ENCODE measurements around the gene UQCRQ.
A peak's percentile ranks its signal among the peaks of the same experiment; 100 is the strongest.

UQCRQ gene

GRCh38 chr5:132866342-132867045 lies at the start of gene UQCRQ, which contains the start of gene GDF9:
Gene UQCRQ, plus strand, starts transcription at chr5:132866642. Its CDS starts 240 bp downstream, at chr5:132866882.
Gene GDF9, minus strand, starts transcription at chr5:132866469. Its CDS starts 1,936 bp downstream, at chr5:132864533.
- peak; percentile 82 to 89 for DNase-seq (ENCODE audit: low read depth in 2 of 2)

- DNase-seq (ENCODE audit: low read depth in 2 of 2), result no peak
Measured at GRCh38 chr5:132817011-132817410, 49.4 kb upstream of the UQCRQ start.

- DNase-seq (ENCODE audit: low read depth in 2 of 2), result no peak
Measured at GRCh38 chr5:132819468-132819867, 47.0 kb upstream of the UQCRQ start.

GRCh38 chr5:132820162-132820754 lies 46.2 kb upstream of the UQCRQ start:
- DNase-seq (ENCODE audit: low read depth in 2 of 2), result peak; percentile 78 to 94

- no peak for DNase-seq (ENCODE audit: low read depth in 2 of 2)
Measured at GRCh38 chr5:132821350-132821749, 45.1 kb upstream of the UQCRQ start.

GRCh38 chr5:132821791-132822190 lies 44.7 kb upstream of the UQCRQ start:
- no peak for DNase-seq (ENCODE audit: low read depth in 2 of 2)

- DNase-seq (ENCODE audit: low read depth in 2 of 2), result no peak
Measured at GRCh38 chr5:132822650-132823480, 43.6 kb upstream of the UQCRQ start.

- no peak for DNase-seq (ENCODE audit: low read depth in 2 of 2)
Measured at GRCh38 chr5:132823481-132824050, 42.9 kb upstream of the UQCRQ start.

- DNase-seq (ENCODE audit: low read depth in 2 of 2), result no peak
Measured at GRCh38 chr5:132824426-132824825, 42.0 kb upstream of the UQCRQ start.

- DNase-seq (ENCODE audit: low read depth in 2 of 2), result no peak
Measured at GRCh38 chr5:132825033-132825833, 41.2 kb upstream of the UQCRQ start.

- DNase-seq (ENCODE audit: low read depth in 2 of 2), result no peak
Measured at GRCh38 chr5:132825834-132826391, 40.5 kb upstream of the UQCRQ start.

- no peak for DNase-seq (ENCODE audit: low read depth in 2 of 2)
Measured at GRCh38 chr5:132826424-132827082, 39.9 kb upstream of the UQCRQ start.

- DNase-seq (ENCODE audit: low read depth in 2 of 2), result no peak
Measured at GRCh38 chr5:132827943-132828673, 38.3 kb upstream of the UQCRQ start.

- DNase-seq (ENCODE audit: low read depth in 2 of 2), result no peak
Measured at GRCh38 chr5:132828846-132829494, 37.5 kb upstream of the UQCRQ start.

- peak; percentile 52 to 65 for DNase-seq (ENCODE audit: low read depth in 2 of 2)
Measured at GRCh38 chr5:132829742-132830435, 36.6 kb upstream of the UQCRQ start.

GRCh38 chr5:132830436-132831094 lies 35.9 kb upstream of the UQCRQ start, which contains the start of gene SHROOM1:
Gene SHROOM1, minus strand, starts transcription at chr5:132830647. Its CDS starts 4,507 bp downstream, at chr5:132826140.
- DNase-seq (ENCODE audit: low read depth in 2 of 2), result no peak

- DNase-seq (ENCODE audit: low read depth in 2 of 2), result no peak
Measured at GRCh38 chr5:132831095-132831860, 35.2 kb upstream of the UQCRQ start.

Measured in stimulated activated CD4-positive, alpha-beta T cell treated with anti-CD3 and anti-CD28 coated beads, Interleukin-12 subunit alpha, Interleukin-12 subunit beta, amount 100 ng/mL, for 24 hours (primary cell).